A549 (cell line): Measurements from ENCODE around the gene SLC17A1. TPM values are rescaled to one million over a fixed set of nuclear protein-coding genes. Genes with fewer than 3 reads are reported as not detected.

Experiments
- ATAC-seq, 2 experiments: fragments of 200-7000 bp in 1 of 2; fragments of >200 bp in 1 of 2; cut with Nextera tagmentation in 1 of 2; cut with Tn5 transposase in 1 of 2; 3 replicates each; pipeline versions ENCODE4 v1.8.0 to v1.9.1; 2018 to 2020; ENCODE audit warnings: mild to moderate bottlenecking in 1 of 2, moderate library complexity in 1 of 2
- CTCF ChIA-PET: fragments of 300-600 bp; sonication (Branson Sonifier 250); formaldehyde crosslinking; extraction: SDS; loops from one replicate; lab custom pipeline; 2021; ENCODE audit warnings: antibody characterized with exemption, inconsistent platforms; lab: Yijun Ruan, JAX
- POLR2A ChIA-PET: fragments of 350-600 bp; formaldehyde crosslinking; extraction: SDS; loops from one replicate; lab custom pipeline; 2021; ENCODE audit warnings: antibody characterized with exemption, inconsistent platforms; lab: Yijun Ruan, JAX
- DNase-seq, 2 experiments: peaks; one replicate each; pipeline versions ENCODE4 v3.0.0 to v3.0.0-alpha.2; 2011 to 2016; ENCODE audit warnings: low read depth in 1 of 2, low spot score in 1 of 2
- FAIRE-seq: peaks from 2 replicates; lab custom pipeline; 2011; peaks lifted over from hg19 to GRCh38; lab: Jason Lieb, UNC
- H3K27ac ChIP-seq, 2 experiments: fragments of >200 bp; sonication (Bioruptor Twin); formaldehyde crosslinking; 3 replicates each; pipeline ENCODE4 v1.5.1; 2016 to 2017
- H3K4me1 ChIP-seq: fragments of >200 bp; sonication (Bioruptor Twin); formaldehyde crosslinking; 3 replicates; pipeline ENCODE4 v1.6.1; 2016
- H3K4me2 ChIP-seq: fragments of >200 bp; sonication (Bioruptor Twin); formaldehyde crosslinking; 3 replicates; pipeline ENCODE4 v1.6.1; 2016
- H3K4me3 ChIP-seq: fragments of >200 bp; sonication (Bioruptor Twin); formaldehyde crosslinking; 3 replicates; pipeline ENCODE4 v1.5.1; 2016
- H3K9me3 ChIP-seq: fragments of >200 bp; sonication (Bioruptor Twin); formaldehyde crosslinking; 3 replicates; pipeline ENCODE4 v1.6.1; 2016
- CBX8 ChIP-seq: fragments of 200-600 bp; sonication (generic); IDR thresholded peaks from 2 replicates; pipeline ENCODE4 v1.6.1; 2016
- CHD2 ChIP-seq: fragments of 150-350 bp; IDR thresholded peaks from 2 replicates; pipeline ENCODE4 v1.6.1; 2014; ENCODE audit warnings: low read length; ENCODE audit not compliant: partially characterized antibody
- CHD4 ChIP-seq: fragments of 200-600 bp; sonication (generic); IDR thresholded peaks from 2 replicates; pipeline ENCODE4 v1.6.1; 2016; ENCODE audit warnings: antibody characterized with exemption, mild to moderate bottlenecking, borderline replicate concordance
- EHMT2 ChIP-seq: fragments of 200-600 bp; sonication (generic); IDR thresholded peaks from 2 replicates; pipeline ENCODE4 v1.6.1; 2016; ENCODE audit warnings: antibody characterized with exemption, low read depth, mild to moderate bottlenecking, moderate library complexity
- FOSB ChIP-seq: fragments of 250-450 bp; sonication (Bioruptor Pico); IDR thresholded peaks from 2 replicates; pipeline ENCODE4 v1.5.0; 2020; ENCODE audit warnings: mild to moderate bottlenecking, moderate library complexity
- FOSL2 ChIP-seq, 2 experiments: fragments of 450-650 bp in 1 of 2; fragments of >200 bp in 1 of 2; sonication (Bioruptor Twin) in 1 of 2; formaldehyde crosslinking; IDR thresholded peaks; 2 replicates each; pipeline versions ENCODE4 v1.5.0 to v1.6.1; 2016 to 2020; ENCODE audit warnings: mild to moderate bottlenecking in 1 of 2, moderate library complexity in 1 of 2
- FOXS1 ChIP-seq: fragments of 250-450 bp; sonication (Bioruptor Pico); IDR thresholded peaks from 2 replicates; pipeline ENCODE4 v1.5.0; 2020; ENCODE audit warnings: mild to moderate bottlenecking, moderate library complexity
- HES2 ChIP-seq: fragments of >200 bp; sonication (Bioruptor Twin); formaldehyde crosslinking; IDR thresholded peaks from 2 replicates; pipeline ENCODE4 v1.6.1; 2016
- KDM1A ChIP-seq: fragments of 200-600 bp; sonication (generic); IDR thresholded peaks from 2 replicates; pipeline ENCODE4 v1.6.1; 2016; ENCODE audit warnings: low read depth, mild to moderate bottlenecking
- MAFK ChIP-seq: fragments of 450-650 bp; IDR thresholded peaks from 2 replicates; pipeline ENCODE4 v1.6.1; 2014; ENCODE audit not compliant: partially characterized antibody
- NFE2L2 ChIP-seq: fragments of 150-350 bp; conservative IDR thresholded peaks from 2 replicates; pipeline ENCODE4 v1.6.1; 2014; ENCODE audit warnings: low read length
- PHF8 ChIP-seq: fragments of 200-600 bp; sonication (generic); IDR thresholded peaks from 2 replicates; pipeline ENCODE4 v1.6.1; 2016; ENCODE audit warnings: low read depth, mild to moderate bottlenecking, antibody characterized with exemption, moderate library complexity, borderline replicate concordance
- POLR2A ChIP-seq: IDR thresholded peaks from 2 replicates; pipeline ENCODE4 v1.6.1; 2012; ENCODE audit warnings: mild to moderate bottlenecking, low read length
- POLR2AphosphoS2 ChIP-seq: conservative IDR thresholded peaks from 2 replicates; pipeline ENCODE4 v1.6.1; 2012; ENCODE audit warnings: low read length, improper control_type of control experiment, inconsistent platforms
- REST ChIP-seq: fragments of 200-600 bp; sonication (generic); IDR thresholded peaks from 2 replicates; pipeline ENCODE4 v1.6.1; 2016; ENCODE audit warnings: antibody characterized with exemption, mild to moderate bottlenecking, moderate library complexity
- RFX5 ChIP-seq: fragments of 450-650 bp; IDR thresholded peaks from 2 replicates; pipeline ENCODE4 v1.7.1; 2014; ENCODE audit warnings: antibody characterized with exemption, mild to moderate bottlenecking, moderate library complexity
- SMC3 ChIP-seq: fragments of >200 bp; sonication (Bioruptor Twin); formaldehyde crosslinking; IDR thresholded peaks from 3 replicates; pipeline ENCODE4 v1.6.1; 2018; ENCODE audit warnings: inconsistent platforms
- ZSCAN20 ChIP-seq: fragments of 250-450 bp; sonication (Bioruptor Pico); IDR thresholded peaks from 2 replicates; pipeline ENCODE4 v1.8.0; 2022; ENCODE audit warnings: mild to moderate bottlenecking, moderate library complexity
- WGBS: methylation state at CpG from one replicate; pipeline ENCODE4 v1.1.6; 2017; ENCODE audit errors: missing lambda C conversion rate; 5-methylcytosine and 5-hydroxymethylcytosine counted together
- polyA plus RNA-seq, 4 experiments: library from polyadenylated mRNA; depleted of rRNA in 3 of 4; stranded (reverse); fragments of >200 nt; fragmentation: RNase III in 1 of 4; extraction: RNeasy Plus Mini Kit Qiagen cat#74134 plus additional on column Dnase treatment in 1 of 4; gene quantifications; 2 replicates in 3 of 4; 3 replicates in 1 of 4; pipeline ENCODE4 v1.2.3, GENCODE V29; 2011 to 2017
- TF ChIP-seq, protein P1 (sequence below): fragments of 150-350 bp; IDR thresholded peaks from 2 replicates; pipeline ENCODE4 v1.6.1; 2014; ENCODE audit warnings: low read depth, mild to moderate bottlenecking, low read length
- TF ChIP-seq, protein P2 (sequence below): IDR thresholded peaks from 2 replicates; pipeline ENCODE4 v1.6.1; 2012; ENCODE audit warnings: low read depth, borderline replicate concordance

The SLC17A1 gene
- polyA plus RNA-seq, 2 of the 4 experiments (the other 2 are of a cell fraction), result 0.79 to 1.2 TPM

- TF ChIP-seq REST (no peak), HES2 (no peak)
Measured at GRCh38 chr6:25872814-25873213, 41.0 kb upstream of the SLC17A1 start (continued).

GRCh38 chr6:25869840-25870239 is 38.0 kb upstream of the SLC17A1 start:
- H3K4me2 ChIP-seq, result no peak overlapping the region
- TF ChIP-seq MAFK (peak; percentile 73), CBX8 (no peak)
- TF ChIP-seq, all 56 proteins: peak for 1
- Histone ChIP-seq H3K4me1 (peaks cover 21% of the 10 kb centered on the region), H3K4me3 (no peak overlapping the region), H3K27ac (0 out of 6 replicates have a peak overlapping the region, but pooled peaks of 1 of the 2 experiments have one; percentile 25), H3K9me3 (no peaks in the 10 kb centered on the region)
- FAIRE-seq (no peak), ATAC-seq (no peak), DNase-seq (no peak)
- 73% methylated on average over 1 of the region's 1 CpG for WGBS
- ChIA-PET POLR2A (no interaction called here), CTCF (interaction anchor here (0.9 kb wide), 1 partner anchor 37 kb away, joined by 4 read pairs; no protein-coding TSS in a partner anchor)

DNA sequence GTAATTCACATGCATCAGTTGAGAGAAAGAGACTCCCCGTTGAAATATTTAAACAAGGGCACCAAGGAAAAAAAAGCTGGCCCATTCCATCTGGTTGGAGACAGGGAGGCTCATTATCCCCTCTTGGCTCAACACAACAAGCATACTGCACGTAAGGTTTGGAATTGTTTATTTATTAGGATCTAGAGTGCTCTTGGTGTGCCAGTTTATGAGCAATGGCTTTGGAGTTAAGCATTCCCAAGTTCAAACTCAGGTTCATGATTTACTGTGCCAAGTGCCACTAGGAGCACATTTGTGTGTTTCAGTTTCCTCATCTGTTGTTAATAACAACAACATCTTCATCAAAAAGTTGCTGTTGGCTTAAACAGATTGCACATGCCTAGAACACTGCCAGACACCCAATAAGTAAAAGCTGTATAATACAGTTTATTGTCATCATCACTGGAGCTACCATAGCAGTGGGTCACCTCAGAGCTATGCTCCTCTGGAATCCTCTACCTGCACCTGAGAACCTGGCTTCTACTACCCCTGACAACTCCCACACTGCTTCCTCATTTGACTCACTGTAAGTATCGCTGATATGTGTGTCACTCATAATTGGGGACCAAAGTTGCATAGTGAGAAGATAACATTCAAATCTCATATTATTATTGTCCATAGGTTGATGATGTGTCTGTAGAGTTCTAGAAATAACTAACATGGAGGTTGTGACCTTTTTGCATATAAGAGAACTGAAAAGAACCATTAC is 36.8 kb upstream of the SLC17A1 start:
- no peaks in the 10 kb centered on the region for H3K9me3 ChIP-seq
- WGBS, result 45% methylated on average over 3 of the region's 3 CpGs
- no peak overlapping the region for H3K4me3 ChIP-seq
- H3K4me2 ChIP-seq, result no peak overlapping the region
- no peak overlapping the region for H3K27ac ChIP-seq
- FAIRE-seq, result no peak
- POLR2A ChIA-PET, result no interaction called here
- no peak for DNase-seq
- TF ChIP-seq KDM1A (no peak), NFE2L2 (no peak), FOXS1 (CRISPR knock-in tag) (no peak), EHMT2 (no peak), POLR2AphosphoS2 (no peak), RFX5 (no peak), ZSCAN20 (CRISPR knock-in tag) (no peak), SMC3 (no peak), CHD2 (no peak)
- TF ChIP-seq, protein P1, sequence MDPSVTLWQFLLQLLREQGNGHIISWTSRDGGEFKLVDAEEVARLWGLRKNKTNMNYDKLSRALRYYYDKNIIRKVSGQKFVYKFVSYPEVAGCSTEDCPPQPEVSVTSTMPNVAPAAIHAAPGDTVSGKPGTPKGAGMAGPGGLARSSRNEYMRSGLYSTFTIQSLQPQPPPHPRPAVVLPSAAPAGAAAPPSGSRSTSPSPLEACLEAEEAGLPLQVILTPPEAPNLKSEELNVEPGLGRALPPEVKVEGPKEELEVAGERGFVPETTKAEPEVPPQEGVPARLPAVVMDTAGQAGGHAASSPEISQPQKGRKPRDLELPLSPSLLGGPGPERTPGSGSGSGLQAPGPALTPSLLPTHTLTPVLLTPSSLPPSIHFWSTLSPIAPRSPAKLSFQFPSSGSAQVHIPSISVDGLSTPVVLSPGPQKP, result no peak
- TF ChIP-seq, all 56 proteins: peak for 0
- no peak for ATAC-seq
- CTCF ChIA-PET, result no interaction called here
- H3K4me1 ChIP-seq, result peaks cover 9% of the 10 kb centered on the region; the same call in 2 of the 3 replicates

DNA sequence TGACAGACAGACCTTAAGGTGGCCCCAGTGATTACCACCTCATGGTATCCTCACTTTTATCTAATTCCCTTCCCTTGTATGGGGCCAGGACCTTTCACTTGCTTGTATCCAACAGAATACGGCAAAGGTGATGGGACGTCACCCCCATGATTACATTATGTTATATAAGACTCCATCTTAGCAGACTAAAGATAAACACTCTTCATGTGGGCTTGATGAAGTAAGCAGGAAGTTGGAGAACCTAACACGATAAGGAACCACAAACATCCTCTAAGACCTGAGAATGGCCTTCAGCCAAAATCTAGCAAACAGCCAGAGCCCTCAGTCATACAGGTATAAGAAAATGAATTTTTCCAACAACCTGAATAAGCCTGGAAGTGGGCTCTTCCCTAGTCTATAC is 34.2 kb upstream of the SLC17A1 start:
- ChIA-PET CTCF (no interaction called here), POLR2A (no interaction called here)
- no peaks in the 10 kb centered on the region for H3K9me3 ChIP-seq
- DNase-seq (no peak), FAIRE-seq (no peak), ATAC-seq (no peak)
- H3K4me1 ChIP-seq, result no peaks in the 10 kb centered on the region
- H3K4me3 ChIP-seq, result no peak overlapping the region
- TF ChIP-seq FOSB (CRISPR knock-in tag) (no peak), CHD4 (no peak), FOSL2 (IDR thresholded peaks at IDR 0.05) (no peak), FOSL2 (CRISPR knock-in tag; IDR thresholded peaks at IDR 0.05) (no peak), PHF8 (no peak), POLR2A (no peak)
- TF ChIP-seq, protein P2, sequence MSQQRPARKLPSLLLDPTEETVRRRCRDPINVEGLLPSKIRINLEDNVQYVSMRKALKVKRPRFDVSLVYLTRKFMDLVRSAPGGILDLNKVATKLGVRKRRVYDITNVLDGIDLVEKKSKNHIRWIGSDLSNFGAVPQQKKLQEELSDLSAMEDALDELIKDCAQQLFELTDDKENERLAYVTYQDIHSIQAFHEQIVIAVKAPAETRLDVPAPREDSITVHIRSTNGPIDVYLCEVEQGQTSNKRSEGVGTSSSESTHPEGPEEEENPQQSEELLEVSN, result no peak
- H3K4me2 ChIP-seq, result no peak overlapping the region
- 73% methylated on average over 3 of the region's 3 CpGs for WGBS
- H3K27ac ChIP-seq, result no peak overlapping the region
